Right renal cortex interstitium (tissue), 3 donors: ENCODE measurements around the gene NUDT8. TPM values are rescaled to one million over a fixed set of nuclear protein-coding genes. Genes with fewer than 3 reads are reported as not detected.
A peak's percentile ranks its signal among the peaks of the same experiment; 100 is the strongest.
"Not testable (repeated sequence)": the region's sequence is repeated elsewhere in the genome, so short reads cannot be mapped to it uniquely, and the experiment has no call there.

Experiments
- DNase-seq, 3 donors: peaks; one replicate each; pipeline ENCODE4 v3.0.0-alpha.2; 2013; ENCODE audit warnings: low read depth in 3 of 3, low spot score in 2 of 3
- polyA plus RNA-seq, 3 donors: library from polyadenylated mRNA; unstranded; fragments of 120-200 nt; gene quantifications; one replicate each; pipeline ENCODE4 v1.2.1, GENCODE V29; 2013; ENCODE audit not compliant: insufficient read length in 3 of 3

Gene NUDT8
- polyA plus RNA-seq, 3 donors, result 3.3 to 5.3 (median 3.4) TPM

DNA sequence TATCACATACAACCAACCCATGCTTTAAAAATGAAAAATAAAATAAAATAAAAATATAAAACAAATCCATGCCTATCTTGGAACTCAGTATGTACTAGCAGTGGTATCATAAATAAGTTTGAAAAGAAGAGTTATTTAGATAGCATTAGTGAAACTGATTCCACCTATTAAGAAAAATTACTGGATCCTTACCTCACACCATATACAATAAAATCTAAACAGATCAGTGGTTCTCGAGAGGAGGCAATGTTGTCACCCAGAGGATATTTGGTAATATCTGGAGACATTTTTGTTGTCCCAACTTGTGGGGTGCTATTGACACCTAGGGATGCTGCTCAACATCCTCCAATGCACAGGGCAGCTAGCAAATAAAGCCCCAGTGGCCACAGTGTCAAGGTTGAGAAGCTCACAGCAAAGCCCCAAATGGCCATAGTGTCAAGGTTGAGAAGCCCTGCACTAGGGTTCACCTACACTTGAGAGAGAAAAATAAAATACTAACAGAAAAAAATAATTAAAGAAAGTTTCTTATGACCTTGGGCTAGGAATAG is 32.9 kb downstream of the NUDT8 start:
- DNase-seq, result no peak

DNA sequence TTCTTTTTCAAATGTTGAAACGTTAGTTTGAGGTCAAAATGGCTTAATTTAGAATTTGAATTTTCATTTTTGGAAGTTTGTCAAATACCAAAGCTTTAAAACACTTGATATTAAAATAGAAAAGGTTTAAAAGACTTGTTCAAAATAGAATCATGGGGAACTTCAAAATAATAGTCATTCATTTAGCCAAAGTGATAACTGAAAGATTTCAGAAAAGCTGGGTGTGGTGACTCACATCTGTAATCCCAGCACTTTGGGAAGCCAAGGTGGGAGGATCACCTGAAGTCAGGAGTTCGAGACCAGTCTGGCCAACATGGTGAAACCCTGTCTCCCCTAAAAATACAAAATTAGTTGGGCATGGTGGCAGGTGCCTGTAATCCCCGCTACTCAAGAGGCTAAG is 35.3 kb downstream of the NUDT8 start:
- no peak for DNase-seq

DNA sequence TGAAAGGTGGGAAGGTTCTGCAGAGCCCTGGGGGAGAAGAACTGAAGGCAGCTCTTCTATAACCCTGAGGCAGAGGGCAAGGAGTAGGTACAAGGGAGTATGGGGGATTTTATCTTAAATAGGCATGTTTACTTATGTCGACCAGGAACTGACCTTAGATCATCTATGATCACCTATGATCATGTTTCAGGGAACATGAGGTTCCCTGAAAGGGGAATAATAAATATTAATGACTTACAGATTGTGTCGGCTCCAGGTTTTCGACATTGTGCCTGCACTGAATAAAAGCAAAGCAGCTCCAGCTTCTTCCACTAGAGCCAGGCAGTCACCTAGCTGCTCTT is 36.2 kb downstream of the NUDT8 start:
- DNase-seq, result no peak

DNA sequence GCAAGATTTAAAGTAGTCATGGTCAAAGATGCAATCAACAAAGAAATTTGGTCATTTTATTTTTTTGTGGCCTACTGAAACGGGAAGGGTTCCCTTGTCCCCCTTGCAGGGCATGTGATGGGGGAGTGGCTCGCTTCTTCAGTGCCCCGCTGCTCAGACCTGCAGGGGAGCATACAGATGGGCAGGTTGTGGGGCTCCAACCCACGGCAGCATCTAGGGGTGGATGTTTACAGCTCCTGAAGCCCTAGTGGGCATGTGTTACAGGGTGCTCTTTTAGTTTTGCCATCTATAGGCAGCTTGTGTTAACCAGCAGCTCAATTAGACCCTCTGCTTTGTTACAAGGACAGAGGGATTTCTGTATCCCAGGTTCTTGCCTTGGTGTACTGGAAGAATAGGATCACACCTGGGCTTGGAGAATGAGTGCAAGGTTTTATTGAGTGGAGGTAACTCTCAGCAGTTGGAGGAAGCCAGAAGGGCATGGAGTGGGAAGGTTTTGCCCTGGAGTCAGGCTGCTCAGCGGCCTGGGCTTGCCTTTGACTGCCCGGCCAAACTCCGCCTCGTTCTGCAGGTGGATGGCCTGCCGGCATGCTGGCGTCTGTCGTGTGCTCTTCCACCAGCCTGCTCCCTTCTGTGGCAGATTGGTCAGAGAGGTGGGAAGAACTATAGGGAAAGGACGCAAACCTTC is 36.7 kb downstream of the NUDT8 start:
- DNase-seq, result no peak

DNA sequence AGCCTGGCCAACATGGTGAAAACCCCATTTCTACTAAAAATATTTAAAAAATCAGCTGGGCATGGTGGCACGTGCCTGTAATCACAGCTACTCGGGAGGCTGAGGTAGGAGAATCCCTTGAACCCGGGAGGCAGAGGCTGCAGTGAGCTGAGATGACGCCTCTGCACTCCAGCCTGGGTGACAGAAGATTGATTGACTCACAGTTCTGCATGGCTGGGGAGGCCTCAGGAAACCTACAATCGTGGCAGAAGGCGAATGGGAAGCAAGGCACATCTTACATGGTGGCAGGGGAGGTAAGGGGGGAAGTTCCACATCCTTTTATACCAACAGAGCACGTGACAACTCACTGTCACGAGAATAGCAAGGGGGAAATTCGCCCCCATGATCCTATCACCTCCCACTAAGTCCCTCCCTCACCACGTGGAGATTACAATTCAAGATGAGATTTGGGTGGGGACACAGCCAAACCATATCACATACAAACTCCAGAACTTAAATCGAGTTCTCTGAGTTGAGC is 40.8 kb downstream of the NUDT8 start:
- not testable (repeated sequence) for DNase-seq

DNA sequence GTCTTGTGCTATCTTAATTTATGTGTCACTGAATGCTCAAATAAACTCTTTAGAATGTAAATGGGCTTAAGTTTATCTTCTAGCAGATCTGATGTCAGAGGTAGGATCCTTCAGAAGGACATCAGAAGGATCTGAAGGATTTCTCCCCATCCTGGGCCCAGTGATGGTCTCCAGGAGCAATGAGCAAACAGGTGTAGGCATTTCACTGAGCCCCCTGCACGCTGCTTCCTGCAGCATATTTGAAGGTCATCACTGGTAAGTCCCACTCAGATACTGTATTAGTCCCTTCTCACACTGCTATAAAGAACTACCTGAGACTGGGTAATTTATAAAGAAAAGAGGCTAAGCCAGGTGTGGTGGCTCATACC is 41.6 kb downstream of the NUDT8 start:
- no peak for DNase-seq

DNA sequence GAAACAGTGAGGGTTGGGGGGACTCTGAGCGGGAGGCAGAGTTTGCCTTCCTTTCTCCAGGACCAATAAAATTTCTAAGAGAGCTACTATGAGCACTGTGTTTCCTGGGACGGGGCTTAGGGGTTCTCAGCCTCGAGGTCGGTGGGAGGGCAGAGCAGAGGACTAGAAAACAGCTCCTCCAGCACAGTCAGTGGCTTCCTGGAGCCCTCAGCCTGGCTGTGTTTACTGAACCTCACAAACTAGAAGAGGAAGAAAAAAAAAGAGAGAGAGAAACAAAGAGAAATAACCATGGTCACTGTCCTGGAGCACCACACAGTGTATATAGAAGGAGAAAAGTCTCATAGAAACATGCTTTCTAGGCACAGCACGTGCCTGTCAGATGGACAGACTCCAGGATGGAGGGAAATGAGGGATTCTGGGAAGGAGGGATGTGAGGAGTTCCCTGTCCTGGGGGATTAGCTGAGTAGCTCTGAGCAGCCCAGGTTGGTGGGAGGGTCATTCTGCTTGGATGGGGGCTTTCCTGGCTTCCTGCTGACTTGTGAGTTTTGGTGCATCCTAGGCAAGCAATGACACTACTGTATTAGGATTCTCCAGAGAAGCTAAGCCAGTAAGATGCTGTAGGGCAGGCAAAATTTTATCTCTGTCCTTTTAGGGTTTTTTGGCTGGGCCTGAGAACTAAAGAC is 43.0 kb downstream of the NUDT8 start:
- no peak for DNase-seq

DNA sequence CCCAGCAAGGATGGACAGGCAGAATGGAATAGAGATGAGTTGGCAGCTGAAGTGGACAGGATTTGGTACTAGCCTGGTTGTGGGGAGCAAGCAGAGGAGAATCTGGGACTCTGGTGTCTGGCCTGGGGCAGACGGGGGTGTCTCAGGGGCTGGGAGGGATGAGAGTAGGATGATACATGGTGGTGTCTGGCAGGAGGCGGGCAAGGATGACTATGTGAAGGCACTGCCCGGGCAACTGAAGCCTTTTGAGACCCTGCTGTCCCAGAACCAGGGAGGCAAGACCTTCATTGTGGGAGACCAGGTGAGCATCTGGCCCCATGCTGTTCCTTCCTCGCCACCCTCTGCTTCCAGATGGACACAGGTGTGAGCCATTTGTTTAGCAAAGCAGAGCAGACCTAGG is 43.8 kb downstream of the NUDT8 start:
- DNase-seq, result no peak

DNA sequence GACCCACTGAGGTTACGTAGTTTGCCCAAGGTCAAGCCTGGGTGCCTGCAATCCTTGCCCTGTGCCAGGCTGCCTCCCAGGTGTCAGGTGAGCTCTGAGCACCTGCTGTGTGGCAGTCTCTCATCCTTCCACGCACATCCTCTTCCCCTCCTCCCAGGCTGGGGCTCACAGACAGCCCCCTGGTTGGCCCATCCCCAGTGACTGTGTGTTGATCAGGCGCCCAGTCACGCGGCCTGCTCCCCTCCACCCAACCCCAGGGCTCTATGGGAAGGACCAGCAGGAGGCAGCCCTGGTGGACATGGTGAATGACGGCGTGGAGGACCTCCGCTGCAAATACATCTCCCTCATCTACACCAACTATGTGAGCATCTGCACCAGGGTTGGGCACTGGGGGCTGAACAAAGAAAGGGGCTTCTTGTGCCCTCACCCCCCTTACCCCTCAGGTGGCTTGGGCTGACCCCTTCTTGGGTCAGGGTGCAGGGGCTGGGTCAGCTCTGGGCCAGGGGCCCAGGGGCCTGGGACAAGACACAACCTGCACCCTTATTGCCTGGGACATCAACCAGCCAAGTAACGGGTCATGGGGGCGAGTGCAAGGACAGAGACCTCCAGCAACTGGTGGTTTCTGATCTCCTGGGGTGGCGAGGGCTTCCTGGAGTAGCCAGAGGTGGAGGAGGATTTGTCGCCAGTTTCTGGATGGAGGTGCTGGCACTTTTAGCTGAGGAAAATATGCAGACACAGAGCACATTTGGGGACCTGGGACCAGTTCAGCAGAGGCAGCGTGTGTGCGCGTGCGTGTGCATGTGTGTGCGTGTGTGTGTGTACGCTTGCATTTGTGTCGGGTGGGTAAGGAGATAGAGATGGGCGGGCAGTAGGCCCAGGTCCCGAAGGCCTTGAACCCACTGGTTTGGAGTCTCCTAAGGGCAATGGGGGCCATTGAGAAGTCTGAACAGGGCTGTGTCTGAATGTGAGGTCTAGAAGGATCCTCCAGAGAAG is 44.6 kb downstream of the NUDT8 start:
- DNase-seq, result no peak

DNA sequence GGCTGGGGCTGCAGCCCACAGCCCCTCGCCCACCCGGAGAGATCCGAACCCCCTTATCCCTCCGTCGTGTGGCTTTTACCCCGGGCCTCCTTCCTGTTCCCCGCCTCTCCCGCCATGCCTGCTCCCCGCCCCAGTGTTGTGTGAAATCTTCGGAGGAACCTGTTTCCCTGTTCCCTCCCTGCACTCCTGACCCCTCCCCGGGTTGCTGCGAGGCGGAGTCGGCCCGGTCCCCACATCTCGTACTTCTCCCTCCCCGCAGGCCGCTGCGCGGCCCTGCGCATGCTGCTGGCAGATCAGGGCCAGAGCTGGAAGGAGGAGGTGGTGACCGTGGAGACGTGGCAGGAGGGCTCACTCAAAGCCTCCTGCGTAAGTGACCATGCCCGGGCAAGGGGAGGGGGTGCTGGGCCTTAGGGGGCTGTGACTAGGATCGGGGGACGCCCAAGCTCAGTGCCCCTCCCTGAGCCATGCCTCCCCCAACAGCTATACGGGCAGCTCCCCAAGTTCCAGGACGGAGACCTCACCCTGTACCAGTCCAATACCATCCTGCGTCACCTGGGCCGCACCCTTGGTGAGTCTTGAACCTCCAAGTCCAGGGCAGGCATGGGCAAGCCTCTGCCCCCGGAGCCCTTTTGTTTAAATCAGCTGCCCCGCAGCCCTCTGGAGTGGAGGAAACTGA is 45.4 kb downstream of the NUDT8 start:
- DNase-seq, result no peak

DNA sequence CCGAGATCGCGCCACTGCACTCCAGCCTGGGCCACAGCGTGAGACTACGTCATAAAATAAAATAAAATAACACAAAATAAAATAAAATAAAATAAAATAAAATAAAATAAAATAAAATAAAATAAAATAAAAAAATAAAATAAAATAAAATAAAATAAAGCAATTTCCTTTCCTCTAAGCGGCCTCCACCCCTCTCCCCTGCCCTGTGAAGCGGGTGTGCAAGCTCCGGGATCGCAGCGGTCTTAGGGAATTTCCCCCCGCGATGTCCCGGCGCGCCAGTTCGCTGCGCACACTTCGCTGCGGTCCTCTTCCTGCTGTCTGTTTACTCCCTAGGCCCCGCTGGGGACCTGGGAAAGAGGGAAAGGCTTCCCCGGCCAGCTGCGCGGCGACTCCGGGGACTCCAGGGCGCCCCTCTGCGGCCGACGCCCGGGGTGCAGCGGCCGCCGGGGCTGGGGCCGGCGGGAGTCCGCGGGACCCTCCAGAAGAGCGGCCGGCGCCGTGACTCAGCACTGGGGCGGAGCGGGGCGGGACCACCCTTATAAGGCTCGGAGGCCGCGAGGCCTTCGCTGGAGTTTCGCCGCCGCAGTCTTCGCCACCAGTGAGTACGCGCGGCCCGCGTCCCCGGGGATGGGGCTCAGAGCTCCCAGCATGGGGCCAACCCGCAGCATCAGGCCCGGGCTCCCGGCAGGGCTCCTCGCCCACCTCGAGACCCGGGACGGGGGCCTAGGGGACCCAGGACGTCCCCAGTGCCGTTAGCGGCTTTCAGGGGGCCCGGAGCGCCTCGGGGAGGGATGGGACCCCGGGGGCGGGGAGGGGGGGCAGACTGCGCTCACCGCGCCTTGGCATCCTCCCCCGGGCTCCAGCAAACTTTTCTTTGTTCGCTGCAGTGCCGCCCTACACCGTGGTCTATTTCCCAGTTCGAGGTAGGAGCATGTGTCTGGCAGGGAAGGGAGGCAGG is 46.2 kb downstream of the NUDT8 start, which contains the start of gene GSTP1:
GSTP1 (plus strand) TSS at position 566 of the 958 bp plus-strand sequence; CDS start at position 598, 32 bp downstream.
- DNase-seq, result peak in 2 of 3 donors; percentile 85 to 90

DNA sequence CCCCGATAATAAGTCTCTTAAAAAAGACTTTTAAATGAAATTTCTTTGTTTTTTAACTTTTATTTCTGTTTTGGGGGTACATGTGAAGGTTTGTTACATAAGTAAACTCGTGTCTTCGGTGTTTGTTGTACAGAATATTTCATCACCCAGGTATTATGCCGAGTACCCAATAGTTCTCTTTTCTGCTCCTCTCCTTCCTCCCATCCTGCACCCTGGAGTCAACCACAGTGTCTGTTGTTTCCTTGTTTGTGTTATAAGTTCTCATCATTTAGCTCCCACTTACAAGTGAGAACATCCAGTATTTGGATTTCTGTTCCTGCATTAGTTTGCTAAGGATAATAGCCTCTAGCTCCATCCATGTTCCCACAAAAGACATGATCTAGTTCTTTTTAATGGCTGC is 47.7 kb downstream of the NUDT8 start:
- DNase-seq, result no peak

DNA sequence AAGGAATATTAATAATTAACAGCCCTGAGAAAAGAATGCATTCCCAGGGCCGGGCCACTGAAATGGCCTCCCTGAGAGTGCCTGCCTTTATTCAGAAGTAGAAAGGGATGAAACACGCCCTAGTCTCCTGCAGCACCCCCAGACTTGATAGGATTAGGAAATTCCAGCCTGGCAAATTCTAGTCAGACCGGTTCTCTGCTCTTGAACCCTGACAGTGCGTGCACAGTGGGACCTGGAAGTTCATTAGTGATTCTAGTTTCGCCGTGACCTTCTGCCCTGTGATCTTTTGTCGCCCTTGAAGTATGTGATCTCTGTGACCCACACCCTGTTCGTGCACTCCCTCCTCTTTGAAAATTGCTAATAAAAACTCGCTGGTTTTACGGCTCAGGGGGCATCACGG is 48.3 kb downstream of the NUDT8 start:
- no peak for DNase-seq

DNA sequence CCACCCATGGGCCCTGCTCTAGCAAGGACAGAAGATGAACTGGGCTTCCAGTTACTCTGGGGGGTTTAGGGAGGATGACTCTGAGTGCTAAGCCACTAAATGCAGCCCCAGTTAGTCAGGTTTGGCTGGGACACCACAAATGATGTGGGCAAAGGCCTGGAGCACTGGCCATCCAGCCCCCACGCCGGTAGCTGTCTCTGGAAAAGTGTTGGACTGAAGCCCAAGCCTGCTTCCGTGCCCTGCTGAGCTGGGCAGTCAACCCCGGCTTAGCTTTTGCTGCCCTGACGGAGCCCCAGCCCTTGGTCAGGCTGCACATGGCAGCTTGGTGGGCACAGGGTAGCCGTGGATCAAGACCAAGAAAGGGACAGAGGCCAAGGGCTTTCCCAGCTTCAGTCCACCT is 51.8 kb downstream of the NUDT8 start:
- DNase-seq, result no peak

Other genes with a start within 250 kb of the NUDT8 start
- 10 to 100 TPM; 15.4 to 16.4 (median 16.4) TPM for gene RAD9A, start 238.0 kb downstream of the NUDT8 start, polyA plus RNA-seq
- gene PPP1CA, start 228.1 kb downstream of the NUDT8 start, polyA plus RNA-seq, result 100 to 1,000 TPM; 132 to 171 (median 159) TPM
- gene TBC1D10C, start 225.9 kb downstream of the NUDT8 start, polyA plus RNA-seq, result 1 to 10 TPM; 3.8 to 4.2 (median 4.2) TPM
- gene CARNS1, start 214.3 kb downstream of the NUDT8 start, polyA plus RNA-seq, result 1 to 10 TPM; 1.1 to 1.5 (median 1.4) TPM
- 10 to 100 TPM; 36.0 to 45.1 (median 39.1) TPM for gene RPS6KB2, start 201.4 kb downstream of the NUDT8 start, polyA plus RNA-seq
- 1 to 10 TPM in 2 of 3 donors, under 1 TPM in 1; 0.85 to 2.6 (median 1.9) TPM for gene PTPRCAP, start 192.3 kb downstream of the NUDT8 start, polyA plus RNA-seq
- 10 to 100 TPM; 55.1 to 65.0 (median 64.0) TPM for gene CORO1B, start 186.5 kb downstream of the NUDT8 start, polyA plus RNA-seq
- not detected for gene GPR152, start 177.2 kb downstream of the NUDT8 start, polyA plus RNA-seq
- gene CABP4, start 174.6 kb downstream of the NUDT8 start, polyA plus RNA-seq, result 1 to 10 TPM in 1 of 3 donors, under 1 TPM in 2; 0.44 to 1.0 (median 0.64) TPM
- gene TMEM134, start 160.7 kb downstream of the NUDT8 start, polyA plus RNA-seq, result 10 to 100 TPM; 36.0 to 45.1 (median 42.7) TPM
- 10 to 100 TPM; 61.9 to 72.1 (median 66.7) TPM for gene AIP, start 146.9 kb downstream of the NUDT8 start, polyA plus RNA-seq
- 10 to 100 TPM; 21.5 to 26.4 (median 23.8) TPM for gene PITPNM1, start 124.6 kb downstream of the NUDT8 start, polyA plus RNA-seq
- 10 to 100 TPM; 31.3 to 46.8 (median 36.5) TPM for gene CDK2AP2, start 121.8 kb downstream of the NUDT8 start, polyA plus RNA-seq
- gene CABP2, start 106.5 kb downstream of the NUDT8 start, polyA plus RNA-seq, result under 1 TPM in 2 of 3 donors, not detected in 1; 0.23 to 0.24 TPM
- gene GSTP1, start 46.1 kb downstream of the NUDT8 start, polyA plus RNA-seq, result 100 to 1,000 TPM; 671 to 854 (median 757) TPM
- gene NDUFV1, start 23.0 kb downstream of the NUDT8 start, polyA plus RNA-seq, result 100 to 1,000 TPM; 149 to 153 (median 149) TPM
- gene TBX10, start 9.8 kb upstream of the NUDT8 start, polyA plus RNA-seq, result not detected
- gene ACY3, start 20.8 kb upstream of the NUDT8 start, polyA plus RNA-seq, result 10 to 100 TPM; 16.8 to 24.9 (median 23.2) TPM
- gene ALDH3B2, start 44.7 kb upstream of the NUDT8 start, polyA plus RNA-seq, result 1 to 10 TPM; 1.8 to 3.1 (median 2.0) TPM